Esophagus muscularis mucosa (tissue), 4 donors: ENCODE data around the gene STAMBPL1. TPM values are rescaled to one million over a fixed set of nuclear protein-coding genes. Genes with fewer than 3 reads are reported as not detected.

ENCODE experiments used
- DNase-seq: peaks from one replicate; pipeline ENCODE4 v3.0.0-alpha.2; 2017; ENCODE audit errors: extremely low spot score
- H3K27ac ChIP-seq, 4 donors: fragments of 200-600 bp; sonication (generic); replicated peaks in 1 of 4; 1 replicate in 3 of 4; 2 replicates in 1 of 4; pipeline ENCODE4 v1.5.1; 2016 to 2019; ENCODE audit warnings: mild to moderate bottlenecking in 1 of 4
- H3K27me3 ChIP-seq, 4 donors: fragments of 200-600 bp; sonication (generic); one replicate each; pipeline versions ENCODE4 v1.5.1 to v1.6.0; 2016 to 2019
- H3K36me3 ChIP-seq, 4 donors: fragments of 200-600 bp; sonication (generic); one replicate each; pipeline ENCODE4 v1.5.1; 2016 to 2019
- H3K4me1 ChIP-seq, 4 donors: fragments of 200-600 bp; sonication (generic); one replicate each; pipeline ENCODE4 v1.5.1; 2016 to 2019
- H3K4me3 ChIP-seq, 4 donors: fragments of 200-600 bp; sonication (generic); 1 replicate in 2 of 4; 2 replicates in 2 of 4; pipeline ENCODE4 v1.5.1; 2016 to 2019; ENCODE audit warnings: mild to moderate bottlenecking in 4 of 4, moderate library complexity in 1 of 4
- H3K9me3 ChIP-seq, 4 donors: fragments of 200-600 bp; sonication (generic); 1 replicate in 3 of 4; 2 replicates in 1 of 4; pipeline ENCODE4 v1.5.1; 2016 to 2019
- CTCF ChIP-seq, 3 experiments: fragments of 200-600 bp in 2 of 3; fragments of 450-650 bp in 1 of 3; sonication (generic) in 2 of 3; IDR thresholded peaks; one replicate each; pipeline ENCODE4 v1.5.1; 2017 to 2019; ENCODE audit warnings: antibody characterized with exemption in 3 of 3, mild to moderate bottlenecking in 2 of 3, moderate library complexity in 1 of 3
- EP300 ChIP-seq: sonication (generic); formaldehyde crosslinking; IDR thresholded peaks from one replicate; pipeline ENCODE4 v1.6.1; 2017; ENCODE audit warnings: antibody characterized with exemption
- POLR2A ChIP-seq: fragments of 450-650 bp; IDR thresholded peaks from one replicate; pipeline ENCODE4 v1.6.1; 2017; ENCODE audit warnings: antibody characterized with exemption, moderate library complexity, mild to moderate bottlenecking, low read depth
- POLR2AphosphoS5 ChIP-seq, 2 donors: sonication (generic); formaldehyde crosslinking; IDR thresholded peaks; one replicate each; pipeline ENCODE4 v1.6.1; 2017; ENCODE audit warnings: antibody characterized with exemption in 2 of 2
- WGBS: methylation state at CpG from one replicate; pipeline ENCODE4 v1.1.5; 2018; 5-methylcytosine and 5-hydroxymethylcytosine counted together
- intact Hi-C: fragments of 100-400 bp; cut with DNase I; formaldehyde crosslinking; loops from one replicate; pipeline ENCODE4 v1.15.1; 2023
- total RNA-seq, 4 donors: library from RNA; depleted of rRNA; stranded (reverse); fragments of >200 nt; gene quantifications; one replicate each; pipeline versions ENCODE4 v1.1.0 to v1.2.1, GENCODE V29; 2016

Gene STAMBPL1
- total RNA-seq, 4 donors from 2014 or later = 8.6 to 27.4 (median 14.7) TPM

GRCh38 chr10:88933564-88933963 is 53.5 kb downstream of the STAMBPL1 start:
- peaks cover 7 to 41% (median 37%) of the 10 kb centered on the region in 4 donors for H3K36me3 ChIP-seq
- H3K4me1 ChIP-seq = peaks cover 18 to 54% (median 50%) of the 10 kb centered on the region in 4 donors
- 60% methylated on average over 2 of the region's 2 CpGs for WGBS
- no peak for DNase-seq
- intact Hi-C loops = loop anchor here (5.0 kb wide), 2 partner anchors 51 to 279 kb away; partner anchors contain the start of gene STAMBPL1
- TF ChIP-seq POLR2AphosphoS5 (IDR thresholded peaks at IDR 0.05) = peak in 1 of 2 donors; percentile 77
- no peak for TF ChIP-seq CTCF (IDR thresholded peaks at IDR 0.05)
- no peak for TF ChIP-seq POLR2A
- H3K27ac ChIP-seq = peak overlapping the region; percentile 69 to 81 (median 75)
- no peak overlapping the region for H3K4me3 ChIP-seq
- H3K9me3 ChIP-seq = no peaks in the 10 kb centered on the region
- no peaks in the 10 kb centered on the region for H3K27me3 ChIP-seq

GRCh38 chr10:88934900-88935672 is 55.0 kb downstream of the STAMBPL1 start:
- 12% methylated on average over 17 of the region's 17 CpGs for WGBS
- intact Hi-C loops = loop anchor here (2.0 to 5.0 kb wide), 3 partner anchors 52 to 277 kb away; partner anchors contain the start of gene STAMBPL1
- Histone ChIP-seq H3K36me3 (peaks cover 23 to 57% (median 51%) of the 10 kb centered on the region in 4 donors), H3K9me3 (no peaks in the 10 kb centered on the region), H3K27me3 (no peaks in the 10 kb centered on the region), H3K4me3 (peak overlapping the region in 1 of 4 donors; percentile 16), H3K4me1 (peaks cover 18 to 64% (median 60%) of the 10 kb centered on the region in 4 donors), H3K27ac (peak overlapping the region; percentile 76 to 96 (median 92))
- TF ChIP-seq POLR2A = no peak
- TF ChIP-seq POLR2AphosphoS5 (IDR thresholded peaks at IDR 0.05) = peak; percentile 50 to 84
- TF ChIP-seq CTCF (IDR thresholded peaks at IDR 0.05) = peak; percentile 70 to 84 (median 76)
- TF ChIP-seq EP300 = no peak
- DNase-seq = peak; percentile 95

GRCh38 chr10:88936656-88937055 is 56.6 kb downstream of the STAMBPL1 start:
- H3K27ac ChIP-seq = peak overlapping the region; percentile 76 to 96 (median 92)

GRCh38 chr10:88938039-88938438 is 58.0 kb downstream of the STAMBPL1 start:
- Histone ChIP-seq H3K4me3 (no peak overlapping the region), H3K36me3 (peaks cover 48 to 86% (median 80%) of the 10 kb centered on the region in 4 donors), H3K9me3 (no peaks in the 10 kb centered on the region), H3K27me3 (no peaks in the 10 kb centered on the region), H3K27ac (peak overlapping the region; percentile 76 to 96 (median 92)), H3K4me1 (peaks cover 10 to 73% (median 69%) of the 10 kb centered on the region in 4 donors)
- DNase-seq = no peak
- intact Hi-C loops = no loop called here
- WGBS = 71% methylated on average over 3 of the region's 3 CpGs
- no peak for TF ChIP-seq EP300
- no peak for TF ChIP-seq POLR2A
- TF ChIP-seq POLR2AphosphoS5 (IDR thresholded peaks at IDR 0.05) = peak; percentile 49 to 87
- TF ChIP-seq CTCF (IDR thresholded peaks at IDR 0.05) = no peak

More at GRCh38 chr10:88936656-88937055, 56.6 kb downstream of the STAMBPL1 start:
- DNase-seq = no peak
- Histone ChIP-seq H3K4me3 (no peak overlapping the region), H3K9me3 (no peaks in the 10 kb centered on the region), H3K4me1 (peaks cover 18 to 73% (median 68%) of the 10 kb centered on the region in 4 donors), H3K36me3 (peaks cover 36 to 72% (median 67%) of the 10 kb centered on the region in 4 donors), H3K27me3 (no peaks in the 10 kb centered on the region)
- 57% methylated on average over 3 of the region's 3 CpGs for WGBS
- TF ChIP-seq POLR2A = no peak
- intact Hi-C loops = no loop called here

GRCh38 chr10:88938938-88939337 is 58.9 kb downstream of the STAMBPL1 start:
- H3K4me1 ChIP-seq = peaks cover 10 to 82% (median 77%) of the 10 kb centered on the region in 4 donors
- H3K27me3 ChIP-seq = no peaks in the 10 kb centered on the region
- peak overlapping the region; percentile 76 to 96 (median 92) for H3K27ac ChIP-seq
- 80% methylated on average over 2 of the region's 2 CpGs for WGBS
- TF ChIP-seq POLR2AphosphoS5 (IDR thresholded peaks at IDR 0.05) = peak in 1 of 2 donors; percentile 18
- TF ChIP-seq EP300 = no peak
- H3K9me3 ChIP-seq = no peaks in the 10 kb centered on the region
- H3K36me3 ChIP-seq = peaks cover 48 to 95% (median 89%) of the 10 kb centered on the region in 4 donors
- DNase-seq = no peak
- no peak overlapping the region for H3K4me3 ChIP-seq
- intact Hi-C loops = no loop called here
